GM21423 (cell line): ENCODE data around the gene IGFBP6.

Source experiments
- ATAC-seq: cut with Tn5 transposase; IDR thresholded peaks from one replicate; pipeline ENCODE4 v1.9.1; 2021; ENCODE audit warnings: mild to moderate bottlenecking, moderate library complexity; ENCODE audit not compliant: unreplicated experiment

Gene IGFBP6

GRCh38 chr12:53097564-53098353 is at the start of gene IGFBP6:
IGFBP6 (plus strand) TSS chr12:53097667; CDS start chr12:53097718, 51 bp downstream.
- no peak for ATAC-seq

- ATAC-seq = no peak
Observed at GRCh38 chr12:53048033-53048779, 49.3 kb upstream of the IGFBP6 start.

- no peak for ATAC-seq
Observed at GRCh38 chr12:53048780-53049401, 48.6 kb upstream of the IGFBP6 start.

GRCh38 chr12:53049571-53050318 is 47.7 kb upstream of the IGFBP6 start, which contains the start of gene TNS2:
TNS2 (plus strand) TSS chr12:53050065; CDS start chr12:53050186, 121 bp downstream.
- ATAC-seq = no peak

GRCh38 chr12:53050426-53051057 is 46.9 kb upstream of the IGFBP6 start:
- no peak for ATAC-seq

GRCh38 chr12:53051058-53051880 is 46.2 kb upstream of the IGFBP6 start:
- no peak for ATAC-seq

GRCh38 chr12:53051881-53052412 is 45.5 kb upstream of the IGFBP6 start:
- no peak for ATAC-seq

GRCh38 chr12:53052419-53053217 is 44.8 kb upstream of the IGFBP6 start:
- no peak for ATAC-seq

- ATAC-seq = no peak
Observed at GRCh38 chr12:53053218-53054111, 44.0 kb upstream of the IGFBP6 start.

GRCh38 chr12:53054112-53054878 is 43.2 kb upstream of the IGFBP6 start:
- ATAC-seq = peak; percentile 88

GRCh38 chr12:53055471-53056266 is 41.8 kb upstream of the IGFBP6 start:
- ATAC-seq = no peak

- ATAC-seq = no peak
Observed at GRCh38 chr12:53056296-53056695, 41.2 kb upstream of the IGFBP6 start.

GRCh38 chr12:53056901-53057300 is 40.6 kb upstream of the IGFBP6 start:
- no peak for ATAC-seq

- ATAC-seq = no peak
Observed at GRCh38 chr12:53057816-53058500, 39.5 kb upstream of the IGFBP6 start.

- ATAC-seq = no peak
Observed at GRCh38 chr12:53058674-53059433, 38.6 kb upstream of the IGFBP6 start.
